Esophagus muscularis mucosa (tissue), 4 donors: ENCODE measurements around the gene S100A4. TPM values are rescaled to one million over a fixed set of nuclear protein-coding genes. Genes with fewer than 3 reads are reported as not detected.

ENCODE experiments used
- DNase-seq: peaks from one replicate; pipeline ENCODE4 v3.0.0-alpha.2; 2017; ENCODE audit errors: extremely low spot score
- H3K27ac ChIP-seq, 4 donors: fragments of 200-600 bp; sonication (generic); replicated peaks in 1 of 4; 1 replicate in 3 of 4; 2 replicates in 1 of 4; pipeline ENCODE4 v1.5.1; 2016 to 2019; ENCODE audit warnings: mild to moderate bottlenecking in 1 of 4
- H3K27me3 ChIP-seq, 4 donors: fragments of 200-600 bp; sonication (generic); one replicate each; pipeline versions ENCODE4 v1.5.1 to v1.6.0; 2016 to 2019
- H3K36me3 ChIP-seq, 4 donors: fragments of 200-600 bp; sonication (generic); one replicate each; pipeline ENCODE4 v1.5.1; 2016 to 2019
- H3K4me1 ChIP-seq, 4 donors: fragments of 200-600 bp; sonication (generic); one replicate each; pipeline ENCODE4 v1.5.1; 2016 to 2019
- H3K4me3 ChIP-seq, 4 donors: fragments of 200-600 bp; sonication (generic); 1 replicate in 2 of 4; 2 replicates in 2 of 4; pipeline ENCODE4 v1.5.1; 2016 to 2019; ENCODE audit warnings: mild to moderate bottlenecking in 4 of 4, moderate library complexity in 1 of 4
- H3K9me3 ChIP-seq, 4 donors: fragments of 200-600 bp; sonication (generic); 1 replicate in 3 of 4; 2 replicates in 1 of 4; pipeline ENCODE4 v1.5.1; 2016 to 2019
- EP300 ChIP-seq: sonication (generic); formaldehyde crosslinking; IDR thresholded peaks from one replicate; pipeline ENCODE4 v1.6.1; 2017; ENCODE audit warnings: antibody characterized with exemption
- POLR2A ChIP-seq: fragments of 450-650 bp; IDR thresholded peaks from one replicate; pipeline ENCODE4 v1.6.1; 2017; ENCODE audit warnings: antibody characterized with exemption, moderate library complexity, mild to moderate bottlenecking, low read depth
- POLR2AphosphoS5 ChIP-seq, 2 donors: sonication (generic); formaldehyde crosslinking; IDR thresholded peaks; one replicate each; pipeline ENCODE4 v1.6.1; 2017; ENCODE audit warnings: antibody characterized with exemption in 2 of 2
- WGBS: methylation state at CpG from one replicate; pipeline ENCODE4 v1.1.5; 2018; 5-methylcytosine and 5-hydroxymethylcytosine counted together
- intact Hi-C: fragments of 100-400 bp; cut with DNase I; formaldehyde crosslinking; loops from one replicate; pipeline ENCODE4 v1.15.1; 2023
- total RNA-seq, 4 donors: library from RNA; depleted of rRNA; stranded (reverse); fragments of >200 nt; gene quantifications; one replicate each; pipeline versions ENCODE4 v1.1.0 to v1.2.1, GENCODE V29; 2016
- TF ChIP-seq, protein P1 (sequence below), 3 experiments: fragments of 200-600 bp in 2 of 3; fragments of 450-650 bp in 1 of 3; sonication (generic) in 2 of 3; IDR thresholded peaks; one replicate each; pipeline ENCODE4 v1.5.1; 2017 to 2019; ENCODE audit warnings: antibody characterized with exemption in 3 of 3, mild to moderate bottlenecking in 2 of 3, moderate library complexity in 1 of 3

Gene S100A4
- total RNA-seq, 4 donors from 2014 or later = 154 to 362 (median 273) TPM

DNA sequence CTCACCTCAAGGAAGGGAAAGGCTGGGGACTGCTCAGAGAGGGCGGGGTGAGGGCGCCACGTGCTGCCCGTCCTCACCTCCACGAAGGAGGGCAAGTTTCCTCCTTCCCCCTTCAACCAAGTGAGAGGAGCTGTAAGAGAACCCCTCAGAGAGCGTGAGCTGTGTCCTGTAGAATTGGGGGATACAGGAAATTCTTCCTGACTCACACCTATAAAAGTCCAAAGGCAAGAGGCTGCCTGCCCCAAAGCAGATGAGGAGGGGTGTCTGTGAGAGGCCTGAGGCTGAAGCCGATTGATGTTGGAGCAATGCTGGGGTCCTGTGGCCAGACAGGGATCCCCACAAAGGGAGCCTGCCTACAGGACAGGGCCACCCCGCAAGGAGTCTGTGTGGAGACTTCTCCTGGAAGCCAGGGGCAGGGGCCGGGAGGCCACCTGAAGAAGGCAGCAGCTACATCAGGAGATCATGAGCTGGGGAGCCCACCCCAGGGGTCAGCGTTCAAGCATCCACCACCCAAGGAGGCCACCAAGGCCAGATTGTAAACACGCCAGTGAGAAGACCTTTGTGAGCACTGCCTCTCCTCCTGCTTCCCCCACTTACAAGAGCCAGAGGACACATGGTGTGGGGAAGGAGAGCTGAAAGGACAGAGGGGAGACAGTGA lies 37.6 kb downstream of the S100A4 start:
- Histone ChIP-seq H3K9me3 (no peaks in the 10 kb centered on the region), H3K4me1 (peaks cover 19 to 41% (median 37%) of the 10 kb centered on the region in 4 donors), H3K27ac (peak overlapping the region; percentile 78 to 84 (median 80)), H3K4me3 (no peak overlapping the region), H3K27me3 (no peaks in the 10 kb centered on the region), H3K36me3 (no peaks in the 10 kb centered on the region)
- WGBS = 86% methylated on average over 9 of the region's 11 CpGs
- intact Hi-C loops = no loop called here
- no peak for DNase-seq
- TF ChIP-seq EP300 (no peak), POLR2A (no peak), POLR2AphosphoS5 (IDR thresholded peaks at IDR 0.05) (no peak)
- TF ChIP-seq, protein P1, sequence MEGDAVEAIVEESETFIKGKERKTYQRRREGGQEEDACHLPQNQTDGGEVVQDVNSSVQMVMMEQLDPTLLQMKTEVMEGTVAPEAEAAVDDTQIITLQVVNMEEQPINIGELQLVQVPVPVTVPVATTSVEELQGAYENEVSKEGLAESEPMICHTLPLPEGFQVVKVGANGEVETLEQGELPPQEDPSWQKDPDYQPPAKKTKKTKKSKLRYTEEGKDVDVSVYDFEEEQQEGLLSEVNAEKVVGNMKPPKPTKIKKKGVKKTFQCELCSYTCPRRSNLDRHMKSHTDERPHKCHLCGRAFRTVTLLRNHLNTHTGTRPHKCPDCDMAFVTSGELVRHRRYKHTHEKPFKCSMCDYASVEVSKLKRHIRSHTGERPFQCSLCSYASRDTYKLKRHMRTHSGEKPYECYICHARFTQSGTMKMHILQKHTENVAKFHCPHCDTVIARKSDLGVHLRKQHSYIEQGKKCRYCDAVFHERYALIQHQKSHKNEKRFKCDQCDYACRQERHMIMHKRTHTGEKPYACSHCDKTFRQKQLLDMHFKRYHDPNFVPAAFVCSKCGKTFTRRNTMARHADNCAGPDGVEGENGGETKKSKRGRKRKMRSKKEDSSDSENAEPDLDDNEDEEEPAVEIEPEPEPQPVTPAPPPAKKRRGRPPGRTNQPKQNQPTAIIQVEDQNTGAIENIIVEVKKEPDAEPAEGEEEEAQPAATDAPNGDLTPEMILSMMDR (IDR thresholded peaks at IDR 0.05) = no peak

DNA sequence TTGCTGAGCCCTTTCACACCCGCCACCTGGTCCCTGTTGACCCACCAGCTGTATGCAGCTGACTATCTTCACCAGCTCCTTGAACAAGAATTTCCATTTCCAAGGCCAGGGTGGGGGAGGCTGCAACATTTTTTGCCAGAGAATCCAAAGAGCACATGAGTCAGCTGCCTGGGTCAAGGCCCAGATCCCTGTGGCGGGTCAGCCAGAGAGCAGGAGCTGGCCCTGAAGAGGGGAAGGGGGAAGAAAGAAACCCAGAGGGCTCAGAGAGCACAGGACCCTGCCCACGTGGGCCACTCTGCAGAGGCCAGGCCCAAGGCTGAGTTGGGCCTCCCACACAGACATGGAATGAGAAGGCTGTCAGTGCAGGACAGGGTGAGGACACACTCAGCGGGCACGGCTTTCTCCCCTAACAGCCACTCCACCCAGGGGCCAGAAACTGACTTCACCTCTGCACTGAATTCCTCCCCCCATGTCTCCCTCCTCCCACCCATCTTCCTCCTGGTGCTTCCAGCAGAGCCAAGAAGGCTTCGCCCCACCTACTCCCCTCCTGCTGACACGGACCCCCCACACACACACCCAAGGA lies 38.7 kb downstream of the S100A4 start:
- TF ChIP-seq EP300 = no peak
- TF ChIP-seq POLR2AphosphoS5 (IDR thresholded peaks at IDR 0.05) = peak; percentile 93
- TF ChIP-seq, protein P1 (IDR thresholded peaks at IDR 0.05) = peak in 1 of 3 experiments; percentile 6
- TF ChIP-seq POLR2A = no peak
- Histone ChIP-seq H3K4me1 (peaks cover 19 to 41% (median 37%) of the 10 kb centered on the region in 4 donors), H3K27ac (peak overlapping the region; percentile 78 to 84 (median 80)), H3K4me3 (no peak overlapping the region), H3K9me3 (no peaks in the 10 kb centered on the region), H3K27me3 (no peaks in the 10 kb centered on the region), H3K36me3 (no peaks in the 10 kb centered on the region)
- peak; percentile 97 for DNase-seq
- 36% methylated on average over 6 of the region's 7 CpGs for WGBS
- intact Hi-C loops = no loop called here

DNA sequence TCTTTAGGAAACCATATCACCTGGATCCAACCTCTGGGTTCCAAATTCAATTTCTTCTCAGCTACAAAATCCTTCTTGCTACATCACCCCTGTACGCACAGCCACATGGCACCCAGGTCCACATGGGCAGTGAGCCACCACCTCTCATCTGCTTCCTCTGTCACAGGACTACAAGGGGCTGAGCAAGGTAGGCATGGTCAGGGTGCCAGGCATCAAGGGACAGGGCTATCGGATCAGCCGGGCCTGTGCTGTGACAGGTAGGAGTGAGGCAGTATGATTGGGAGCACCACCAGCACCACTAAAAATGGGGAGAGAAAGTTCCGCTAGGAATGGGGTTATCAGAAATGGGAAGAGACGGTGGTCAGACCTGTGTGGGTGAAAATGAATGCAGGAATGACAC lies 39.2 kb downstream of the S100A4 start:
- H3K4me3 ChIP-seq = no peak overlapping the region
- peak overlapping the region; percentile 78 to 84 (median 80) for H3K27ac ChIP-seq
- intact Hi-C loops = no loop called here
- WGBS = 77% methylated on average over 5 of the region's 5 CpGs
- H3K36me3 ChIP-seq = no peaks in the 10 kb centered on the region
- no peaks in the 10 kb centered on the region for H3K9me3 ChIP-seq
- no peak for TF ChIP-seq POLR2AphosphoS5 (IDR thresholded peaks at IDR 0.05)
- TF ChIP-seq, protein P1 (IDR thresholded peaks at IDR 0.05) = no peak
- no peak for TF ChIP-seq POLR2A
- TF ChIP-seq EP300 = no peak
- peaks cover 19 to 41% (median 37%) of the 10 kb centered on the region in 4 donors for H3K4me1 ChIP-seq
- DNase-seq = no peak
- H3K27me3 ChIP-seq = no peaks in the 10 kb centered on the region

DNA sequence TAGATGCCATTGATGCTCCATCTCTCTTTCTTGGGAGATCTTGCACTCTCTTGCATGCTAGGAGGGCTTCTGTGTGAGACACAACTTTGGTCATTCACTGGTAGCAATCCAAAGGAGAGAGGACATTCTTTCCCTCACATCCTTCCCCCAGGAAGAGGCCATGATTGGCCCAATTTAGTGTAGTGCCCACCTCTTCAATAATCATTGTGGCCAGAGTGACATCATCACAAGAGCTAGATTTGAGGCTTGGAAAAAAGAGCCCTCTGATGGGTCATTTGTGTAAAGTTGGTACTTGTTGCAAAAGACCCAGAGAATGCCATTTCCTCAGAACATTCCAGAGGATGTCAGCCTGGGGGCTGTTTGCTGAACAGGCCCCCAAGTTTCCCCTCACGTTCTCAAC lies 40.0 kb downstream of the S100A4 start:
- Histone ChIP-seq H3K9me3 (no peaks in the 10 kb centered on the region), H3K4me3 (no peak overlapping the region), H3K36me3 (no peaks in the 10 kb centered on the region), H3K4me1 (peaks cover 19 to 34% (median 31%) of the 10 kb centered on the region in 4 donors), H3K27me3 (no peaks in the 10 kb centered on the region), H3K27ac (peak overlapping the region; percentile 78 to 84 (median 80))
- TF ChIP-seq POLR2A = no peak
- TF ChIP-seq EP300 = no peak
- no peak for TF ChIP-seq POLR2AphosphoS5 (IDR thresholded peaks at IDR 0.05)
- TF ChIP-seq, protein P1 (IDR thresholded peaks at IDR 0.05) = no peak
- intact Hi-C loops = no loop called here
- WGBS = 71% methylated on average over 1 of the region's 1 CpG
- no peak for DNase-seq
